Fibroblast of lung (primary cell): ENCODE results near the gene LRP8. TPM values are rescaled to one million over a fixed set of nuclear protein-coding genes. Genes with fewer than 3 reads are reported as not detected.

ENCODE experiments used
- DNase-seq, 2 donors: peaks; one replicate each; pipeline versions ENCODE4 v3.0.0 to v3.0.0-alpha.2; 2010; ENCODE audit warnings: low read depth in 2 of 2
- H2AFZ ChIP-seq: 2 replicates; pipeline ENCODE4 v1.5.1; 2012; ENCODE audit warnings: low read length, control low read depth, inconsistent platforms
- H3K27ac ChIP-seq: 2 replicates; pipeline ENCODE4 v1.5.1; 2011; ENCODE audit warnings: low read length, control low read depth; ENCODE audit not compliant: insufficient read depth
- H3K27me3 ChIP-seq: 2 replicates; pipeline ENCODE4 v1.5.1; 2011; ENCODE audit warnings: mild to moderate bottlenecking, low read length; ENCODE audit not compliant: control insufficient read depth, insufficient read depth
- H3K36me3 ChIP-seq: 2 replicates; pipeline ENCODE4 v1.5.1; 2011; ENCODE audit warnings: low read length; ENCODE audit not compliant: control insufficient read depth, insufficient read depth
- H3K4me1 ChIP-seq: 2 replicates; pipeline ENCODE4 v1.5.1; 2011; ENCODE audit warnings: low read length; ENCODE audit not compliant: control insufficient read depth, insufficient read depth; ENCODE audit errors: extremely low read depth
- H3K4me2 ChIP-seq: 2 replicates; pipeline ENCODE4 v1.5.1; 2011; ENCODE audit warnings: low read length, control low read depth; ENCODE audit not compliant: insufficient read depth; ENCODE audit errors: extremely low read depth
- H3K4me3 ChIP-seq, 4 experiments: fragments of 200-600 bp in 1 of 4; sonication (generic) in 1 of 4; replicated peaks in 1 of 4; 2 replicates each; pipeline ENCODE4 v1.5.1; 2011 to 2016; ENCODE audit warnings: low read length in 4 of 4, low read depth in 3 of 4, mild to moderate bottlenecking in 3 of 4, control low read depth in 2 of 4, inconsistent platforms in 1 of 4, mixed read lengths in 1 of 4; ENCODE audit not compliant: insufficient read depth in 1 of 4; ENCODE audit errors: control extremely low read depth in 1 of 4
- H3K79me2 ChIP-seq: 2 replicates; pipeline ENCODE4 v1.5.1; 2012; ENCODE audit warnings: mild to moderate bottlenecking, low read length, inconsistent platforms; ENCODE audit not compliant: control insufficient read depth, insufficient read depth
- H3K9ac ChIP-seq: 2 replicates; pipeline ENCODE4 v1.5.1; 2011; ENCODE audit warnings: mild to moderate bottlenecking, low read length, control low read depth; ENCODE audit not compliant: insufficient read depth
- H3K9me3 ChIP-seq: 2 replicates; pipeline ENCODE4 v1.5.1; 2012; ENCODE audit warnings: low read depth, low read length; ENCODE audit not compliant: control insufficient read depth, insufficient read depth
- H4K20me1 ChIP-seq: 2 replicates; pipeline ENCODE4 v1.5.1; 2011; ENCODE audit warnings: low read length; ENCODE audit not compliant: control insufficient read depth, insufficient read depth; ENCODE audit errors: extremely low read depth
- EZH2 ChIP-seq: IDR thresholded peaks from 2 replicates; pipeline ENCODE4 v1.5.1; 2012; ENCODE audit warnings: low read length, control low read depth, mild to moderate bottlenecking; ENCODE audit errors: missing control alignments
- polyA plus RNA-seq, 2 donors: library from polyadenylated mRNA; depleted of rRNA in 1 of 2; stranded (reverse) in 1 of 2; unstranded in 1 of 2; fragments of >200 nt; gene quantifications; 2 replicates each; pipeline ENCODE4 v1.2.1, GENCODE V29; 2011 to 2012; ENCODE audit warnings: missing spikeins in 1 of 2
- total RNA-seq: library from RNA; depleted of rRNA; stranded (reverse); fragments of >200 nt; gene quantifications from 2 replicates; pipeline ENCODE4 v1.2.1, GENCODE V29; 2014
- TF ChIP-seq, protein P1 (sequence below), 2 donors: IDR thresholded peaks in 1 of 2; conservative IDR thresholded peaks in 1 of 2; 1 replicate in 1 of 2; 2 replicates in 1 of 2; pipeline ENCODE4 v1.5.1; 2011 to 2012; ENCODE audit warnings: low read length in 2 of 2, control low read depth in 1 of 2, inconsistent platforms in 1 of 2, low read depth in 1 of 2, mild to moderate bottlenecking in 1 of 2

Gene LRP8
- total and polyA plus RNA-seq, 2 donors (not counting 1 experiment from before 2014, with no cell fraction given), result 8.4 to 10.3 TPM

- H3K36me3 ChIP-seq, result no peaks in the 10 kb centered on the region
- no peaks in the 10 kb centered on the region for H4K20me1 ChIP-seq
- no peak overlapping the region for H3K9ac ChIP-seq
- H3K79me2 ChIP-seq, result no peaks in the 10 kb centered on the region
- H3K27ac ChIP-seq, result no peak overlapping the region
- H3K4me2 ChIP-seq, result no peak overlapping the region
- no peak overlapping the region for H3K4me3 ChIP-seq
- H3K9me3 ChIP-seq, result no peaks in the 10 kb centered on the region
- H3K27me3 ChIP-seq, result peaks cover 12% of the 10 kb centered on the region
- no peak for DNase-seq
- H3K4me1 ChIP-seq, result no peaks in the 10 kb centered on the region
- H2AFZ ChIP-seq, result no peak overlapping the region
- TF ChIP-seq EZH2, result no peak
- TF ChIP-seq, protein P1, sequence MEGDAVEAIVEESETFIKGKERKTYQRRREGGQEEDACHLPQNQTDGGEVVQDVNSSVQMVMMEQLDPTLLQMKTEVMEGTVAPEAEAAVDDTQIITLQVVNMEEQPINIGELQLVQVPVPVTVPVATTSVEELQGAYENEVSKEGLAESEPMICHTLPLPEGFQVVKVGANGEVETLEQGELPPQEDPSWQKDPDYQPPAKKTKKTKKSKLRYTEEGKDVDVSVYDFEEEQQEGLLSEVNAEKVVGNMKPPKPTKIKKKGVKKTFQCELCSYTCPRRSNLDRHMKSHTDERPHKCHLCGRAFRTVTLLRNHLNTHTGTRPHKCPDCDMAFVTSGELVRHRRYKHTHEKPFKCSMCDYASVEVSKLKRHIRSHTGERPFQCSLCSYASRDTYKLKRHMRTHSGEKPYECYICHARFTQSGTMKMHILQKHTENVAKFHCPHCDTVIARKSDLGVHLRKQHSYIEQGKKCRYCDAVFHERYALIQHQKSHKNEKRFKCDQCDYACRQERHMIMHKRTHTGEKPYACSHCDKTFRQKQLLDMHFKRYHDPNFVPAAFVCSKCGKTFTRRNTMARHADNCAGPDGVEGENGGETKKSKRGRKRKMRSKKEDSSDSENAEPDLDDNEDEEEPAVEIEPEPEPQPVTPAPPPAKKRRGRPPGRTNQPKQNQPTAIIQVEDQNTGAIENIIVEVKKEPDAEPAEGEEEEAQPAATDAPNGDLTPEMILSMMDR (conservative IDR thresholded peaks at IDR 0.05 in 1 of 2, IDR thresholded peaks at IDR 0.05 in 1 of 2; ENCODE audit: low read depth in 1 of 2, low read length in 2 of 2), result no peak
Observed at GRCh38 chr1:53348486-53349368, 20.9 kb upstream of the LRP8 start.

GRCh38 chr1:53346814-53347176 is 18.9 kb upstream of the LRP8 start:
- H3K36me3 ChIP-seq, result no peaks in the 10 kb centered on the region
- H3K27ac ChIP-seq, result no peak overlapping the region
- H3K4me3 ChIP-seq, result no peak overlapping the region
- H3K4me1 ChIP-seq, result no peaks in the 10 kb centered on the region
- no peak overlapping the region for H2AFZ ChIP-seq
- TF ChIP-seq, protein P1 (conservative IDR thresholded peaks at IDR 0.05 in 1 of 2, IDR thresholded peaks at IDR 0.05 in 1 of 2; ENCODE audit: low read depth in 1 of 2, low read length in 2 of 2), result no peak
- no peak for TF ChIP-seq EZH2
- H3K79me2 ChIP-seq, result no peaks in the 10 kb centered on the region
- peaks cover 14% of the 10 kb centered on the region for H3K27me3 ChIP-seq
- no peaks in the 10 kb centered on the region for H4K20me1 ChIP-seq
- H3K9me3 ChIP-seq, result no peaks in the 10 kb centered on the region
- no peak for DNase-seq
- no peak overlapping the region for H3K9ac ChIP-seq
- no peak overlapping the region for H3K4me2 ChIP-seq

DNA sequence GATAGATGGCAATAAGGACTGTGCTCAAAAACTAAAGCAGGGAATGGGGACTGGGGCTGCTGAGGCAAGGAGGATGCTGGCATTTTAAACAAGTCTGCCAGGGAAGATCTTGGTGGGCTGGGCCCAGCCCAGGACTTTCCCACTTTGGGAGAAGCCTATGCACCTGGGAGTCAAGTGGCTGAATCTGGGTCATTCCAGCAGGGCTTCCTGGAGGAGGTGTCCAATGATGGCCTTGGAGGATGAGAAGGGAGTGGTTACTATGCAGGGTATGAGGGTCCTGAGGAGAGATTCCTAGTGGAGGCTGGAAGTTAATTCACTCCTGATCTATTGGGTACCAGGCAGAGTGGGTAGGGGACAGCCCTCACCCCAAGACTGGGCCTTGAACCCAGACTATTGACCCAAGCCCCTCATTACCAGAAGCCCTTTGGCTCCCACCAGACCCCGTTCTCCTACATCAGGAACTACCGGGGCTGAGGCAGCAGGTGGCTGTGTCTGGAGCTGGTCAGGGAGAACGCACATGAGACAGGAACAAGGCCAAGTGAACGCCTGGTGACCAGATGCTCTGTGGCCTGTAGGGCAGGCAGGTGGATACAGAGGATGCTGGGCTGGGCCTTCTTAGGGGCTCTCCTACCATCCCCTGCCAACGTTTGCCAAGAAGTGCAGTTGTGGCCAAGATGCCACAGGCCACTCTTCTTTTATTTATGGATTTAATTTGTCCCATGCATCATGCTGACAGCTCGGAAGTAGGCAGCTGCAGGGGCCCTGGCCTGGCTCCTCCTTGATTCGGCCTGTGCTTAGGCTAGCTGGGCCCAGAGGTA is 18.3 kb upstream of the LRP8 start:
- DNase-seq, result no peak
- H3K9ac ChIP-seq, result no peak overlapping the region
- H3K27me3 ChIP-seq, result peaks cover 12% of the 10 kb centered on the region
- H3K79me2 ChIP-seq, result no peaks in the 10 kb centered on the region
- no peaks in the 10 kb centered on the region for H4K20me1 ChIP-seq
- no peak for TF ChIP-seq EZH2
- TF ChIP-seq, protein P1 (conservative IDR thresholded peaks at IDR 0.05 in 1 of 2, IDR thresholded peaks at IDR 0.05 in 1 of 2; ENCODE audit: low read depth in 1 of 2, low read length in 2 of 2), result no peak
- no peak overlapping the region for H2AFZ ChIP-seq
- H3K4me3 ChIP-seq, result no peak overlapping the region
- H3K9me3 ChIP-seq, result no peaks in the 10 kb centered on the region
- H3K4me1 ChIP-seq, result no peaks in the 10 kb centered on the region
- H3K27ac ChIP-seq, result no peak overlapping the region
- no peak overlapping the region for H3K4me2 ChIP-seq
- H3K36me3 ChIP-seq, result no peaks in the 10 kb centered on the region
